ENCODE measurements around the gene DSCAM.

DNA sequence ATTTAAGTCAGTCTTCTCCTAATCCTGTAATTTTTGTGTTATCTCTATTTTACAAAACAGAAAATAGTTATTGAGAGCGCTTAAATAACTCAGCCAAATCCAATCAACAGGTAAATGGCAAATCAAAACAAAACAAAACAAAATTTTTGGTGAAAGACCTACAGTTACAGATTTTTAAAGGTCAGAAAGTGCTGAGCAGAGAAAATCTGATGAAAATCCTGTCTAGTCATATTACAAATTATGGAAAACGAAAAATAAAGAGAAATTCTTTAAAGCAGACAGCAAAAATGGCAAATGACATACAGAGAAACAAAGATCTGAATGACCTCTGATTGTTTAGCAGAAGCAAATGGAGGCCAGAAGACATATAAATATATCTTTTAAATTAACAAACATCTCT lies 497.4 kb downstream of the DSCAM start:
- TF ChIP-seq, protein P1, sequence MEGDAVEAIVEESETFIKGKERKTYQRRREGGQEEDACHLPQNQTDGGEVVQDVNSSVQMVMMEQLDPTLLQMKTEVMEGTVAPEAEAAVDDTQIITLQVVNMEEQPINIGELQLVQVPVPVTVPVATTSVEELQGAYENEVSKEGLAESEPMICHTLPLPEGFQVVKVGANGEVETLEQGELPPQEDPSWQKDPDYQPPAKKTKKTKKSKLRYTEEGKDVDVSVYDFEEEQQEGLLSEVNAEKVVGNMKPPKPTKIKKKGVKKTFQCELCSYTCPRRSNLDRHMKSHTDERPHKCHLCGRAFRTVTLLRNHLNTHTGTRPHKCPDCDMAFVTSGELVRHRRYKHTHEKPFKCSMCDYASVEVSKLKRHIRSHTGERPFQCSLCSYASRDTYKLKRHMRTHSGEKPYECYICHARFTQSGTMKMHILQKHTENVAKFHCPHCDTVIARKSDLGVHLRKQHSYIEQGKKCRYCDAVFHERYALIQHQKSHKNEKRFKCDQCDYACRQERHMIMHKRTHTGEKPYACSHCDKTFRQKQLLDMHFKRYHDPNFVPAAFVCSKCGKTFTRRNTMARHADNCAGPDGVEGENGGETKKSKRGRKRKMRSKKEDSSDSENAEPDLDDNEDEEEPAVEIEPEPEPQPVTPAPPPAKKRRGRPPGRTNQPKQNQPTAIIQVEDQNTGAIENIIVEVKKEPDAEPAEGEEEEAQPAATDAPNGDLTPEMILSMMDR (IDR thresholded peaks at IDR 0.05 in 8 of 11, conservative IDR thresholded peaks at IDR 0.05 in 3 of 11) = no peak
- TF ChIP-seq POLR2AphosphoS5 (IDR thresholded peaks at IDR 0.05) = no peak
- TF ChIP-seq POLR2A (IDR thresholded peaks at IDR 0.05) = no peak

All from spleen (tissue), 7 donors.